ENCODE results near the gene MORN3.

- TF ChIP-seq EZH2 (IDR thresholded peaks at IDR 0.05; ENCODE audit: borderline replicate concordance, low read length): no peak
- TF ChIP-seq CTCF (conservative IDR thresholded peaks at IDR 0.05 in 1 of 2, IDR thresholded peaks at IDR 0.05 in 1 of 2; ENCODE audit: extremely low read depth in 1 of 2, insufficient read depth in 1 of 2, low read depth in 1 of 2, low read length in 2 of 2): no peak
These were observed 6.7 kb upstream of the MORN3 start for GRCh38 chr12:121676190-121676589.
